GM12891 (cell line): ENCODE results near the gene SERINC5.

ENCODE experiments used
- POLR2A ChIP-seq: IDR thresholded peaks from 2 replicates; pipeline ENCODE4 v1.6.1; 2011; ENCODE audit warnings: low read depth, low read length, control low read depth
- SPI1 ChIP-seq: IDR thresholded peaks from 2 replicates; pipeline ENCODE4 v1.6.1; 2011; ENCODE audit warnings: low read depth, low read length, control low read depth

- TF ChIP-seq POLR2A = no peak
- TF ChIP-seq SPI1 = no peak
Measured at GRCh38 chr5:80103371-80103770, 152.5 kb downstream of the SERINC5 start.
